Heart left ventricle (tissue), 16 donors: Measurements from ENCODE around the gene SAMD5. TPM values are rescaled to one million over a fixed set of nuclear protein-coding genes. Genes with fewer than 3 reads are reported as not detected.

Source experiments
- ATAC-seq, 4 donors: fragments of 200-7000 bp; cut with Tn5 transposase; one replicate each; pipeline ENCODE4 v1.9.1; 2020 to 2022; ENCODE audit warnings: moderate library complexity in 4 of 4, mild to moderate bottlenecking in 3 of 4, moderate number of reproducible peaks in 1 of 4
- DNase-seq, 5 donors: peaks; one replicate each; pipeline ENCODE4 v3.0.0-alpha.2; 2020
- H3K27ac ChIP-seq, 12 donors: fragments of 200-600 bp; sonication (generic) in 4 of 12; one replicate each; pipeline versions ENCODE4 v1.5.0 to v1.8.0; 2016 to 2022; ENCODE audit warnings: mild to moderate bottlenecking in 2 of 12
- H3K27me3 ChIP-seq, 9 donors: fragments of 200-600 bp; sonication (generic) in 2 of 9; one replicate each; pipeline versions ENCODE4 v1.5.1 to v1.8.0; 2016 to 2022; ENCODE audit warnings: mild to moderate bottlenecking in 3 of 9
- H3K36me3 ChIP-seq, 9 donors: fragments of 200-600 bp; sonication (generic) in 2 of 9; one replicate each; pipeline versions ENCODE4 v1.5.0 to v1.8.0; 2018 to 2022; ENCODE audit warnings: mild to moderate bottlenecking in 2 of 9
- H3K4me1 ChIP-seq, 12 donors: fragments of 200-600 bp; sonication (generic) in 4 of 12; one replicate each; pipeline versions ENCODE4 v1.5.0 to v1.8.0; 2016 to 2022; ENCODE audit warnings: mild to moderate bottlenecking in 3 of 12
- H3K4me3 ChIP-seq, 12 donors: fragments of 200-600 bp; sonication (generic) in 4 of 12; one replicate each; pipeline versions ENCODE4 v1.5.0 to v1.8.0; 2017 to 2022; ENCODE audit warnings: mild to moderate bottlenecking in 9 of 12, moderate library complexity in 4 of 12
- H3K9me3 ChIP-seq, 12 donors: fragments of 200-600 bp; sonication (generic) in 4 of 12; one replicate each; pipeline versions ENCODE4 v1.5.0 to v1.8.0; 2016 to 2022; ENCODE audit warnings: mild to moderate bottlenecking in 1 of 12
- POLR2A ChIP-seq, 2 donors: fragments of 450-650 bp; IDR thresholded peaks; one replicate each; pipeline ENCODE4 v1.6.1; 2017; ENCODE audit warnings: antibody characterized with exemption in 2 of 2, mild to moderate bottlenecking in 2 of 2, moderate library complexity in 2 of 2
- WGBS, 4 donors: extraction: QIAGEN DNeasy Blood & Tissue Kit in 2 of 4; methylation state at CpG; one replicate each; pipeline versions ENCODE4 v1.1.5 to v1.1.7; 2013 to 2018; 5-methylcytosine and 5-hydroxymethylcytosine counted together
- intact Hi-C, 10 donors: fragments of 100-400 bp; cut with DNase I; formaldehyde crosslinking; loops; one replicate each; pipeline versions ENCODE4 v1.11.1 to v1.14.2; 2022
- polyA plus RNA-seq, 2 donors: library from polyadenylated mRNA; stranded (reverse); fragments of 200-250 nt; gene quantifications; one replicate each; pipeline ENCODE4 v1.2.3, GENCODE V29; 2013
- total RNA-seq, 9 donors: library from RNA; depleted of rRNA in 2 of 9; stranded (reverse); fragments of >200 nt in 2 of 9; fragmentation: NEBNext Ultra II Directional in 3 of 9; extraction: Animal tissue kit (Norgen Biotek cat#: 25700) in 3 of 9; gene quantifications; one replicate each; pipeline versions ENCODE4 v1.1.0 to v1.2.4, GENCODE V29; 2016 to 2023
- TF ChIP-seq, protein P1 (sequence below), 12 donors: fragments of 200-600 bp; sonication (generic) in 4 of 12; IDR thresholded peaks; one replicate each; pipeline versions ENCODE4 v1.5.0 to v1.8.0; 2018 to 2022; ENCODE audit warnings: antibody characterized with exemption in 12 of 12, mild to moderate bottlenecking in 5 of 12
- donor health status: ischemic (EF 13 %, LVEDD 7.1; RV severe dilation, severe dysfunction).
- donor health status: healthy with polysubstance abuse.
- donor health status: DM: no; HTN: yes; CAD: no.
- donor health status: DM: no; HTN: no; CAD: no.
- donor health status: ischemic (EF 25% LVEDD 6.9; RV normal size, moderate dysfunction).
- donor health status: ischemic (EF 25% LVEDD 5.7; RV mildly dilated, moderate dysfunction).
- donor health status: healthy.
- donor health status: DM: yes; HTN: yes; CAD: no.
- donor health status: ischemic (EF 35%, LVEDD 5.7; RV mildly dilated, moderate dysfunction).
- donor health status: nonischemic (EF 11% LVEDD 7.7; RV severe dilation, severe dysfunction).
- donor health status: DM: yes; HTN: yes; CAD: no.
- donor health status: PGD.
- donor health status: ischemic (EF 29% LVEDD 5.4; RV normal size, mild dysfunction).
- donor health status: nonischemic (EF 23%, LVEDD 6.1; RV moderate dilation, normal function).

The SAMD5 gene
- total and polyA plus RNA-seq, 11 donors, result 0.15 to 1.5 (median 0.64) TPM

DNA sequence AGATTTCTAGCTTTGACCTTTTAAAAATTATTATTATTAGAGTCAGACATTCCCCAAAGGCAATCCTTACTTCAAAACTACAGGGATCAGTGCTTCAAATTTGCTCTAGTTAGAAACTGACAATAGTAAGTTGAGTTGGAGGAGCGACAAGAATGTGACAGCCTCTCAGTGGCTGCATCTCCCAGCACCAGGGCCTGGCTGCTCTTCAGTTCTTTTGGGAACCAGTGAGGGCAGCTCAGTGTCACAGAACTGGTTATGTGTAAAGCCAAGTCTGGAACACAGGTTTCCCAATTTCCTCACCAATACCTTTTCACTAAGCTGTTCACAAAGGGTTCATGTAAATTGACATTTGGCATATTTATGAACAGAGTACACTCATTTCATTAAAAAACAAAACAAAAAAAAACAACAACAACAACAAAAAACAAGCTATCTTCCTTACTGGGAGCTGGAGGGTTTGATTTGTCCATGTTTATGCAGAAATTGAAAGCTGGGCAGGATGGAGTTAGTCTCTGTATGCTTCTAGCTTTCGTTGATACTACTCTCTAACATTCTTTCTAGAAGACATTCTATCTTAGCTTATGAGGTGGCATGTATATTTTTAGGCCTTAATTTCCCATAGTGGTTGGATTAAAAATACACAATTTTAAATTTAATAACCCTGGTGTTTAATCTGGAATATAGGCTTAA is 95.0 kb downstream of the SAMD5 start:
- H3K36me3 ChIP-seq, result no peaks in the 10 kb centered on the region
- 47 to 61% (median 49%) methylated on average over 2 of the region's 2 CpGs for WGBS, 4 donors
- intact Hi-C loops, result loop anchor here in 1 of 10 donors (5.0 kb wide), 1 partner anchor 56 kb away; no protein-coding TSS in a partner anchor
- TF ChIP-seq POLR2A (IDR thresholded peaks at IDR 0.05), result no peak
- TF ChIP-seq, protein P1, sequence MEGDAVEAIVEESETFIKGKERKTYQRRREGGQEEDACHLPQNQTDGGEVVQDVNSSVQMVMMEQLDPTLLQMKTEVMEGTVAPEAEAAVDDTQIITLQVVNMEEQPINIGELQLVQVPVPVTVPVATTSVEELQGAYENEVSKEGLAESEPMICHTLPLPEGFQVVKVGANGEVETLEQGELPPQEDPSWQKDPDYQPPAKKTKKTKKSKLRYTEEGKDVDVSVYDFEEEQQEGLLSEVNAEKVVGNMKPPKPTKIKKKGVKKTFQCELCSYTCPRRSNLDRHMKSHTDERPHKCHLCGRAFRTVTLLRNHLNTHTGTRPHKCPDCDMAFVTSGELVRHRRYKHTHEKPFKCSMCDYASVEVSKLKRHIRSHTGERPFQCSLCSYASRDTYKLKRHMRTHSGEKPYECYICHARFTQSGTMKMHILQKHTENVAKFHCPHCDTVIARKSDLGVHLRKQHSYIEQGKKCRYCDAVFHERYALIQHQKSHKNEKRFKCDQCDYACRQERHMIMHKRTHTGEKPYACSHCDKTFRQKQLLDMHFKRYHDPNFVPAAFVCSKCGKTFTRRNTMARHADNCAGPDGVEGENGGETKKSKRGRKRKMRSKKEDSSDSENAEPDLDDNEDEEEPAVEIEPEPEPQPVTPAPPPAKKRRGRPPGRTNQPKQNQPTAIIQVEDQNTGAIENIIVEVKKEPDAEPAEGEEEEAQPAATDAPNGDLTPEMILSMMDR (IDR thresholded peaks at IDR 0.05), result no peak
- DNase-seq (peak in 4 of 5 donors; percentile 53 to 77 (median 66)), ATAC-seq (peak; percentile 99)
- peaks cover 0 to 20% (median 1%) of the 10 kb centered on the region in 12 donors for H3K4me1 ChIP-seq
- H3K9me3 ChIP-seq, result no peaks in the 10 kb centered on the region
- no peaks in the 10 kb centered on the region for H3K27me3 ChIP-seq
- no peak overlapping the region for H3K4me3 ChIP-seq
- peak overlapping the region in 10 of 12 donors; percentile 48 to 77 (median 66) for H3K27ac ChIP-seq

DNA sequence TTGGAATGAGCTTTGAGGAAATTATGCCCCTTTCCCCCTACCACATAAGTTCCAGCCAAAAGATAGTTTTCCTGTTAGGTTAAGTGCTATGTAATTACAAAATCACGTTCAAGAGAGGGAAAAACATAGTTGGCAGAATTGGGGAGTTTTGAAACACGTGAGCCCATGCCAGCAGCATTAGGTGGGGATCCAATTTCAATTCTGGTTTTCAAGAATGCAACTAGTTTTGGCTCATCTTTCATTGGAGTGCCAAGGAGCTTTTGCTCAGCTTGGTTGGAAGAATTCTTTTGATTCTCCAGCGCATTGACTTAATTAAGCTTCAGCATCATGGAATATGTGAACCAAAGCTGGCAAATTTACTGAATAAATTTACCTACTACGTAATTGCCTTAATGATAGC is 95.9 kb downstream of the SAMD5 start:
- Histone ChIP-seq H3K27me3 (no peaks in the 10 kb centered on the region), H3K4me1 (peaks cover 0 to 20% (median 1%) of the 10 kb centered on the region in 12 donors), H3K27ac (peak overlapping the region in 9 of 12 donors; percentile 59 to 77 (median 68)), H3K9me3 (no peaks in the 10 kb centered on the region), H3K36me3 (no peaks in the 10 kb centered on the region), H3K4me3 (no peak overlapping the region)
- 66 to 70% (median 67%) methylated on average over 4 of the region's 4 CpGs for WGBS, 4 donors
- TF ChIP-seq POLR2A (IDR thresholded peaks at IDR 0.05), result no peak
- TF ChIP-seq, protein P1 (IDR thresholded peaks at IDR 0.05), result no peak
- DNase-seq (no peak), ATAC-seq (no peak)
- intact Hi-C loops, result loop anchor here in 1 of 10 donors (5.0 kb wide), 1 partner anchor 57 kb away; no protein-coding TSS in a partner anchor

DNA sequence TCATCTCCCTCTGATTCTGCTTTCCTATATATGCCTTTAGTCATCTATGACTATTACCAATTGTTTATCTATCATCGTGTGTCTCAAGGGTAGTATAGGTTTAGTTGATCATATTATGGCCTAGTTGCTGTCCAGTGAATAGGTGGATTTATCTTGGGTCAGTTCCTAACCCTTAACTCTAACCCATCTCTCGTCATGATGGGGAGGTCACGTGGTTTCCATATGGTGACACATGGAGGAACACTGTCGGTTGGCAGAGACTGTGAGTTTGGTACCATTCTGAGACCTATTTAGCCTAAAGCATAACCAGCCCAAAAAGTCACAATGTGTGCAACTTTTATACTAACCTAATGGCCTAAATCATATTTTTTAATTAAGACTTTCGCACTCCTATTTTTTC is 103.5 kb downstream of the SAMD5 start:
- TF ChIP-seq POLR2A (IDR thresholded peaks at IDR 0.05), result no peak
- TF ChIP-seq, protein P1 (IDR thresholded peaks at IDR 0.05), result no peak
- Histone ChIP-seq H3K27me3 (no peaks in the 10 kb centered on the region), H3K4me3 (no peak overlapping the region), H3K9me3 (no peaks in the 10 kb centered on the region), H3K27ac (no peak overlapping the region), H3K4me1 (no peaks in the 10 kb centered on the region), H3K36me3 (no peaks in the 10 kb centered on the region)
- no peak for ATAC-seq
- no peak for DNase-seq
- intact Hi-C loops, result no loop called here
- 91 to 98% (median 93%) methylated on average over 5 of the region's 5 CpGs for WGBS, 4 donors

DNA sequence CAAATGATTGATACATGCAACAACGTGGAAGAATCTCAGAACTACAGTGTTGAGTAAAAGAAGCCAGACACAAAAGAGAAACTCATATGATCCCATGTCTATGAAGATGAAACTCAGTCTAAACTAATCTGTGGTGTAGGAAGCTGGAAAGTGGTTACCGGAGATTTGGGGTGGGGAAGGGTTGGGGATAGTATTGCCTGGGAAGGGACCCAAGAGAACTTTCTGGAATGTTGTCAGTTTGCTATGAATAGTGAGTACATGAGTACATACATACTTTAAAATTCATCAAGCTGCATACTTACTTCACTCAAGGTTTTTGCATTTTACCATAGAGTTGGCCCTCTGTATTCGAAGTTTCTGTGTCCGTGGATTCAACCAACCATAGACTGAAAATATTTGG is 106.0 kb downstream of the SAMD5 start:
- Histone ChIP-seq H3K27me3 (no peaks in the 10 kb centered on the region), H3K36me3 (no peaks in the 10 kb centered on the region), H3K27ac (no peak overlapping the region), H3K4me1 (no peaks in the 10 kb centered on the region), H3K4me3 (no peak overlapping the region), H3K9me3 (no peaks in the 10 kb centered on the region)
- WGBS, 4 donors, result 65 to 79% (median 76%) methylated on average over 4 of the region's 4 CpGs
- DNase-seq, result no peak
- TF ChIP-seq POLR2A (IDR thresholded peaks at IDR 0.05), result no peak
- TF ChIP-seq, protein P1 (IDR thresholded peaks at IDR 0.05), result no peak
- intact Hi-C loops, result no loop called here
- no peak for ATAC-seq
